ENCODE data around the gene TAX1BP3. TPM values are rescaled to one million over a fixed set of nuclear protein-coding genes. Genes with fewer than 3 reads are reported as not detected.

Gene TAX1BP3
- total and polyA plus RNA-seq, 9 of the 15 experiments (the other 6 are each of a cell fraction or from before 2014, with no cell fraction given), result 0.99 to 14.5 (median 6.2) TPM

DNA sequence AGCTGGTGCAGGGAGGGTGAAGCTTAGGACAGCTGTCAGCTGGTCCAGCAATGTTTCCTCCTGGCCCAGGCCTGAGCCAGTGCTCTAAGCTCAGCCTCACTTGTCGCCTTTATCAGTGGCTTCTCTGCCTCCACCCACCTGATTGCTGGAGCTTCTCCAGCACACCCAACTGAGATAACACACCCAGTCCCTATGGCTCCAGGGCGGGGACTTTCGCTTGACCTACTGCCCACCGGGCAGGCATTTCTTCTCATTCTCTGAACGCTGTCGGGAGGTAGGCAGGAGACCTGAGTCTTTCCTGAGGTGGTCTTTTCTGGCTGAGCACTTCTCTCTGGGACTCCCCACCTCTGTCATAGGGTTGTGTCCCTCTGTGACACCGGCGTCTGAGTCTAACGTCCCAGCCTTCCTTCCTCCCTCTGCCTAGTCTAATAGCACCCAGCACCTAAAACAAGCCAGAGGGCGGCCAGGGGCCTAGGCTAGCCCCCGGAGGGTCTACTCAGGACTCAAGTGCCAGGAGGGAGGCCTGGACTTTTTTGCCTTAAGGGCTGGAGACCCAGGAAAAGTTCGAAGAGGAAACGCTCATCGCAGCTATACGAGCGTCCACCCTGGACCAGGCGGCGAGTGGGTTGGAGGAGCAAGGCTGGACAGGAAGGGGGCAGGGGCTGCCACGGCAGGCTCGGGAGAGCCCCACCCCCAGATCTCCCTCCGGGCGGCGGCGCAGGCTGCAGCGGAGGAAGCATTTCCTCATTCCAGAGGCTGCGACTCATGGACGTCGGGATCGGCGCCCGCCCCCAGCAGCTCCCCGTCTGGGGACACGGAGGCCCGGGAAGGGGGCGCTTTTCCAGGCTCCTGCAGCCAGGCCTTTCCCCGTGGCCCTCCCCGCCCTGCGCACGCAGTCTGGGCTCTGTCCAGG lies 756 bp downstream of the TAX1BP3 start (continued):
- TF ChIP-seq, protein P1, sequence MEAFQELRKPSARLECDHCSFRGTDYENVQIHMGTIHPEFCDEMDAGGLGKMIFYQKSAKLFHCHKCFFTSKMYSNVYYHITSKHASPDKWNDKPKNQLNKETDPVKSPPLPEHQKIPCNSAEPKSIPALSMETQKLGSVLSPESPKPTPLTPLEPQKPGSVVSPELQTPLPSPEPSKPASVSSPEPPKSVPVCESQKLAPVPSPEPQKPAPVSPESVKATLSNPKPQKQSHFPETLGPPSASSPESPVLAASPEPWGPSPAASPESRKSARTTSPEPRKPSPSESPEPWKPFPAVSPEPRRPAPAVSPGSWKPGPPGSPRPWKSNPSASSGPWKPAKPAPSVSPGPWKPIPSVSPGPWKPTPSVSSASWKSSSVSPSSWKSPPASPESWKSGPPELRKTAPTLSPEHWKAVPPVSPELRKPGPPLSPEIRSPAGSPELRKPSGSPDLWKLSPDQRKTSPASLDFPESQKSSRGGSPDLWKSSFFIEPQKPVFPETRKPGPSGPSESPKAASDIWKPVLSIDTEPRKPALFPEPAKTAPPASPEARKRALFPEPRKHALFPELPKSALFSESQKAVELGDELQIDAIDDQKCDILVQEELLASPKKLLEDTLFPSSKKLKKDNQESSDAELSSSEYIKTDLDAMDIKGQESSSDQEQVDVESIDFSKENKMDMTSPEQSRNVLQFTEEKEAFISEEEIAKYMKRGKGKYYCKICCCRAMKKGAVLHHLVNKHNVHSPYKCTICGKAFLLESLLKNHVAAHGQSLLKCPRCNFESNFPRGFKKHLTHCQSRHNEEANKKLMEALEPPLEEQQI (IDR thresholded peaks at IDR 0.05), result no peak
- TF ChIP-seq, protein P2, sequence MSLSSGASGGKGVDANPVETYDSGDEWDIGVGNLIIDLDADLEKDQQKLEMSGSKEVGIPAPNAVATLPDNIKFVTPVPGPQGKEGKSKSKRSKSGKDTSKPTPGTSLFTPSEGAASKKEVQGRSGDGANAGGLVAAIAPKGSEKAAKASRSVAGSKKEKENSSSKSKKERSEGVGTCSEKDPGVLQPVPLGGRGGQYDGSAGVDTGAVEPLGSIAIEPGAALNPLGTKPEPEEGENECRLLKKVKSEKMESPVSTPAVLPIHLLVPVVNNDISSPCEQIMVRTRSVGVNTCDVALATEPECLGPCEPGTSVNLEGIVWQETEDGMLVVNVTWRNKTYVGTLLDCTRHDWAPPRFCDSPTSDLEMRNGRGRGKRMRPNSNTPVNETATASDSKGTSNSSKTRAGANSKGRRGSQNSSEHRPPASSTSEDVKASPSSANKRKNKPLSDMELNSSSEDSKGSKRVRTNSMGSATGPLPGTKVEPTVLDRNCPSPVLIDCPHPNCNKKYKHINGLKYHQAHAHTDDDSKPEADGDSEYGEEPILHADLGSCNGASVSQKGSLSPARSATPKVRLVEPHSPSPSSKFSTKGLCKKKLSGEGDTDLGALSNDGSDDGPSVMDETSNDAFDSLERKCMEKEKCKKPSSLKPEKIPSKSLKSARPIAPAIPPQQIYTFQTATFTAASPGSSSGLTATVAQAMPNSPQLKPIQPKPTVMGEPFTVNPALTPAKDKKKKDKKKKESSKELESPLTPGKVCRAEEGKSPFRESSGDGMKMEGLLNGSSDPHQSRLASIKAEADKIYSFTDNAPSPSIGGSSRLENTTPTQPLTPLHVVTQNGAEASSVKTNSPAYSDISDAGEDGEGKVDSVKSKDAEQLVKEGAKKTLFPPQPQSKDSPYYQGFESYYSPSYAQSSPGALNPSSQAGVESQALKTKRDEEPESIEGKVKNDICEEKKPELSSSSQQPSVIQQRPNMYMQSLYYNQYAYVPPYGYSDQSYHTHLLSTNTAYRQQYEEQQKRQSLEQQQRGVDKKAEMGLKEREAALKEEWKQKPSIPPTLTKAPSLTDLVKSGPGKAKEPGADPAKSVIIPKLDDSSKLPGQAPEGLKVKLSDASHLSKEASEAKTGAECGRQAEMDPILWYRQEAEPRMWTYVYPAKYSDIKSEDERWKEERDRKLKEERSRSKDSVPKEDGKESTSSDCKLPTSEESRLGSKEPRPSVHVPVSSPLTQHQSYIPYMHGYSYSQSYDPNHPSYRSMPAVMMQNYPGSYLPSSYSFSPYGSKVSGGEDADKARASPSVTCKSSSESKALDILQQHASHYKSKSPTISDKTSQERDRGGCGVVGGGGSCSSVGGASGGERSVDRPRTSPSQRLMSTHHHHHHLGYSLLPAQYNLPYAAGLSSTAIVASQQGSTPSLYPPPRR (CRISPR knock-in tag; IDR thresholded peaks at IDR 0.05; ENCODE audit: borderline replicate concordance), result no peak
- no peak for TF ChIP-seq SNRNP70 (optimal IDR thresholded peaks at IDR 0.05; ENCODE audit: low read depth, low read length)
- TF ChIP-seq, protein P3, sequence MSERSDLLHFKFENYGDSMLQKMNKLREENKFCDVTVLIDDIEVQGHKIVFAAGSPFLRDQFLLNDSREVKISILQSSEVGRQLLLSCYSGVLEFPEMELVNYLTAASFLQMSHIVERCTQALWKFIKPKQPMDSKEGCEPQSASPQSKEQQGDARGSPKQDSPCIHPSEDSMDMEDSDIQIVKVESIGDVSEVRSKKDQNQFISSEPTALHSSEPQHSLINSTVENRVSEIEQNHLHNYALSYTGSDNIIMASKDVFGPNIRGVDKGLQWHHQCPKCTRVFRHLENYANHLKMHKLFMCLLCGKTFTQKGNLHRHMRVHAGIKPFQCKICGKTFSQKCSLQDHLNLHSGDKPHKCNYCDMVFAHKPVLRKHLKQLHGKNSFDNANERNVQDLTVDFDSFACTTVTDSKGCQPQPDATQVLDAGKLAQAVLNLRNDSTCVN (CRISPR knock-in tag; IDR thresholded peaks at IDR 0.05), result no peak
- TF ChIP-seq, protein P4, sequence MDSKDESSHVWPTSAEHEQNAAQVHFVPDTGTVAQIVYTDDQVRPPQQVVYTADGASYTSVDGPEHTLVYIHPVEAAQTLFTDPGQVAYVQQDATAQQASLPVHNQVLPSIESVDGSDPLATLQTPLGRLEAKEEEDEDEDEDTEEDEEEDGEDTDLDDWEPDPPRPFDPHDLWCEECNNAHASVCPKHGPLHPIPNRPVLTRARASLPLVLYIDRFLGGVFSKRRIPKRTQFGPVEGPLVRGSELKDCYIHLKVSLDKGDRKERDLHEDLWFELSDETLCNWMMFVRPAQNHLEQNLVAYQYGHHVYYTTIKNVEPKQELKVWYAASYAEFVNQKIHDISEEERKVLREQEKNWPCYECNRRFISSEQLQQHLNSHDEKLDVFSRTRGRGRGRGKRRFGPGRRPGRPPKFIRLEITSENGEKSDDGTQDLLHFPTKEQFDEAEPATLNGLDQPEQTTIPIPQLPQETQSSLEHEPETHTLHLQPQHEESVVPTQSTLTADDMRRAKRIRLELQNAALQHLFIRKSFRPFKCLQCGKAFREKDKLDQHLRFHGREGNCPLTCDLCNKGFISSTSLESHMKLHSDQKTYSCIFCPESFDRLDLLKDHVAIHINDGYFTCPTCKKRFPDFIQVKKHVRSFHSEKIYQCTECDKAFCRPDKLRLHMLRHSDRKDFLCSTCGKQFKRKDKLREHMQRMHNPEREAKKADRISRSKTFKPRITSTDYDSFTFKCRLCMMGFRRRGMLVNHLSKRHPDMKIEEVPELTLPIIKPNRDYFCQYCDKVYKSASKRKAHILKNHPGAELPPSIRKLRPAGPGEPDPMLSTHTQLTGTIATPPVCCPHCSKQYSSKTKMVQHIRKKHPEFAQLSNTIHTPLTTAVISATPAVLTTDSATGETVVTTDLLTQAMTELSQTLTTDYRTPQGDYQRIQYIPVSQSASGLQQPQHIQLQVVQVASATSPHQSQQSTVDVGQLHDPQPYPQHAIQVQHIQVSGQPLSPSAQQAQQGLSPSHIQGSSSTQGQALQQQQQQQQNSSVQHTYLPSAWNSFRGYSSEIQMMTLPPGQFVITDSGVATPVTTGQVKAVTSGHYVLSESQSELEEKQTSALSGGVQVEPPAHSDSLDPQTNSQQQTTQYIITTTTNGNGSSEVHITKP (IDR thresholded peaks at IDR 0.05; ENCODE audit: partially characterized antibody), result no peak
- TF ChIP-seq, protein P5, sequence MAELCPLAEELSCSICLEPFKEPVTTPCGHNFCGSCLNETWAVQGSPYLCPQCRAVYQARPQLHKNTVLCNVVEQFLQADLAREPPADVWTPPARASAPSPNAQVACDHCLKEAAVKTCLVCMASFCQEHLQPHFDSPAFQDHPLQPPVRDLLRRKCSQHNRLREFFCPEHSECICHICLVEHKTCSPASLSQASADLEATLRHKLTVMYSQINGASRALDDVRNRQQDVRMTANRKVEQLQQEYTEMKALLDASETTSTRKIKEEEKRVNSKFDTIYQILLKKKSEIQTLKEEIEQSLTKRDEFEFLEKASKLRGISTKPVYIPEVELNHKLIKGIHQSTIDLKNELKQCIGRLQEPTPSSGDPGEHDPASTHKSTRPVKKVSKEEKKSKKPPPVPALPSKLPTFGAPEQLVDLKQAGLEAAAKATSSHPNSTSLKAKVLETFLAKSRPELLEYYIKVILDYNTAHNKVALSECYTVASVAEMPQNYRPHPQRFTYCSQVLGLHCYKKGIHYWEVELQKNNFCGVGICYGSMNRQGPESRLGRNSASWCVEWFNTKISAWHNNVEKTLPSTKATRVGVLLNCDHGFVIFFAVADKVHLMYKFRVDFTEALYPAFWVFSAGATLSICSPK (IDR thresholded peaks at IDR 0.05; ENCODE audit: borderline replicate concordance), result no peak
- TF ChIP-seq ZZZ3 (IDR thresholded peaks at IDR 0.05), result no peak
- TF ChIP-seq ZNF75A (CRISPR knock-in tag; IDR thresholded peaks at IDR 0.05), result no peak
- TF ChIP-seq CEBPB (tag; IDR thresholded peaks at IDR 0.05), result no peak
- no peak for TF ChIP-seq CAMTA2 (CRISPR knock-in tag; conservative IDR thresholded peaks at IDR 0.05)
- no peak for TF ChIP-seq LARP7 (IDR thresholded peaks at IDR 0.05)

All from K562 (cell line).